Suprapubic skin (tissue), 4 donors: Measurements from ENCODE around the gene LIN37.

Experiments
- CTCF ChIP-seq, 2 donors: fragments of 200-600 bp in 1 of 2; fragments of 450-650 bp in 1 of 2; sonication (generic) in 1 of 2; IDR thresholded peaks; one replicate each; pipeline ENCODE4 v1.5.1; 2016 to 2019; ENCODE audit warnings: antibody characterized with exemption in 2 of 2, mild to moderate bottlenecking in 1 of 2, moderate library complexity in 1 of 2
- EP300 ChIP-seq: sonication (generic); formaldehyde crosslinking; IDR thresholded peaks from one replicate; pipeline ENCODE4 v1.6.1; 2017; ENCODE audit warnings: antibody characterized with exemption
- POLR2A ChIP-seq, 2 donors: fragments of 450-650 bp; IDR thresholded peaks; one replicate each; pipeline ENCODE4 v1.6.1; 2017; ENCODE audit warnings: antibody characterized with exemption in 2 of 2, mild to moderate bottlenecking in 2 of 2, moderate library complexity in 2 of 2
- POLR2AphosphoS5 ChIP-seq, 3 donors: sonication (generic); formaldehyde crosslinking; IDR thresholded peaks; one replicate each; pipeline ENCODE4 v1.6.1; 2017; ENCODE audit warnings: antibody characterized with exemption in 3 of 3

GRCh38 chr19:35773020-35773806 is 24.8 kb downstream of the LIN37 start:
- no peak for TF ChIP-seq CTCF (IDR thresholded peaks at IDR 0.05)
- no peak for TF ChIP-seq POLR2AphosphoS5 (IDR thresholded peaks at IDR 0.05)
- no peak for TF ChIP-seq POLR2A (IDR thresholded peaks at IDR 0.05)
- TF ChIP-seq EP300, result no peak
